ENCODE measurements around the gene GMPPB. TPM values are rescaled to one million over a fixed set of nuclear protein-coding genes. Genes with fewer than 3 reads are reported as not detected.
A peak's percentile ranks its signal among the peaks of the same experiment; 100 is the strongest.
"Not testable (repeated sequence)": the region's sequence is repeated elsewhere in the genome, so short reads cannot be mapped to it uniquely, and the experiment has no call there.

The GMPPB gene
- polyA plus RNA-seq, 3 donors, result 13.2 to 17.6 (median 17.3) TPM

DNA sequence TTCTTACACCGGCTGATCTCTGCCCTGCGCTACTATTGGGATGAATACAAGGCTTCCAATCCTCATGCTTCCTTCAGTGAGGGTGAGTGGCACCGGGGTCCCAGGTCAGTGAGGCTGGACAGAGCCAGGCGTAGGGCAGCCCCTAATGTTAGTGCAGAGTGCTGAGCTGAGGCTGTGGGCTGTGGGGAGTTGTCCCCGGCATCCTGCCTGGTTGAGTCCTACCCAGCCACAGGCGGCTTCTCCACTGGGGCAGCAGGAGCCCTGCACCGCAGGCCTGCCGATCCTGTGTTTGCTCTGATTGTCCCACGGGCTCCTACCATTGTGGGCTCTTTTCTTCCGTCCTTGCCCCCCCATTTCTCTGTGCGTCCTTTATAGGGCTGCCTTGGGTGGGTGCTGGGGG, 21.1 kb downstream of the GMPPB start:
- no peak for DNase-seq (ENCODE audit: extremely low read depth in 1 of 11, low read depth in 9 of 11, low spot score in 4 of 11)

DNA sequence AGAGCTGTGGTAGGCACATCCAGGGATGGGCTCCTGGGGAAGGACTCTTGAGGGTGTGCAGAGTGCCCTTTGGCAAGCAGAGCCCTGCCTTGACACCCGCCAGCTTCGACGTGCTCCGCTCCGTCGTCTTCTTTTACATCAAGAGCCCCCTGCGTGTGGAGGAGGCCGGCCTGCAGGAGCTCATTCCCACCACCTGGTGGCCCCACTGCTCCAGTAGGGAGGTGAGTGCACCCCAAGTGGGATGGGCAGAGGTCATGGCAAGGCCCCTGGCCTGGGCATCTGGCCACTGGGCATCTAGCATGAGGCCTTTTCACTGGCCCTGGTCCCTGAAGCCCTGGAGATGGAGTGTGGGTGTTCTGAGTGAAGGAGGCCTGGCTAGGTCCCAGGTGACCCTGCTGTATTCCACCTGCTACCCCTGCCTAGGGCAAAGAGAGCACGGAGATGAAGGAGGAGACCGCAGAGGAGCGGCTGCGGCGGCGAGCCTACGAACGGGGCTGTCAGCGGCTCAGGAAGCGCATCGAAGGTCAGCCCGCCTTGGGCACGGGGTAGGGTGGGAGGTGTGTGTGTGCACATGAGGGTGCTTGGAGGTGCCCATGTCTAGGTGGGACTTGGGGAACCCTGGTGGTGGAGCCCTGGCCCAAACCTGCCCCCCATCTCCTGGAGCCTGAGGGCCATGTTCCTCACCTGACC, 22.2 kb downstream of the GMPPB start:
- no peak for DNase-seq (ENCODE audit: extremely low read depth in 1 of 11, low read depth in 9 of 11, low spot score in 4 of 11)

DNA sequence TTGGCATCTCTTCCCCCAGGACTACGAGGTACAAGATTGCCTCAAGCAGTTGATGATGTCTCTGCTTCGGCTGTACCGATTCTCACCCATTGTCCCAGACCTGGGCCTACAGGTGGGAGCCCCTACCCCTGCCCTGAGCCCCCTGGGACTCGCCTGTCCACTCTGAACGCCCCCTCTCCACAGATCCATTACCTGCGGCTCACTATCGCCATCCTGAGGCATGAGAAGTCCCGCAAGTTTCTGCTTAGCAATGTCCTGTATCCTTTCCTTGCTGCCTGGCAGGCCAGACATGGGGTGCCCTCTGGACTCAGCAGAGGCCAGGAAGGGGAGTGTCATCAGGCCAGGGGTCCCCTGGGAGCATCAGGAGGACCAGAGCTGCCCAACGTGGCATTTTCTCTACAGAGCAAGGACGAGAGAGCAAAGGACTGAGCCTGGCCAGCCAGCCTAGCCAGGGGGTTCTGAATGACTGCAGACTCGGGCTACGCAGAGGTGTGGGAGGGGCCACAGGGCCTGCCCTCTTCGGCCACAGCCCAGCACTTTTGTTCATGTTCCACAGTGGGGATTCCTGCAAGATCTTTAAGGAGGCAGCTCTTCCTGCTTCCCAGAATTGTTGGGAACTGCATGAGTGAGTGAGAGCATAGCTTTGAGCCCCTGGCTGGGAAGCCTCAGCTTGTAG, 23.2 kb downstream of the GMPPB start:
- no peak for DNase-seq (ENCODE audit: extremely low read depth in 1 of 11, low read depth in 9 of 11, low spot score in 4 of 11)

DNA sequence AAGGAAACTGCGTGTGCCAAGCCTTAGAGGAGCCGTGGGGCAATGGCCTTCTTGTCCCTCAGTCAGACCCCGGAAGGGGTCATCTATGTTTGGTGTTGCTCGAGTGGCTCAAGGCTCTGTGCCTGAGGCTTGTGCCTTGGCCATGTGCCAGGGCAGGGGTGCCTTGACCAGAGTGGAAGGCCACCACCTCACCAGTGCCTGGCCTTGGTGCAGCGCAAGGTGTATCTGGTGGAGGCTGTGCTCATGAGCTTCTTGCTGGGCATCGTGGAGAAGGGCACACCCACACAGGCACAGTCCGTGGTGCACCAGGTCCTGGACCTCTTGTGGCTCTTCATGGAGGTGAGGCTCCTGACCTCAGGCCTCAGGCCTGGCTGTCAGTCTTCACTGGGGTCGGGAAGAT, 23.7 kb downstream of the GMPPB start:
- DNase-seq (ENCODE audit: extremely low read depth in 1 of 11, low read depth in 9 of 11, low spot score in 4 of 11), result no peak

DNA sequence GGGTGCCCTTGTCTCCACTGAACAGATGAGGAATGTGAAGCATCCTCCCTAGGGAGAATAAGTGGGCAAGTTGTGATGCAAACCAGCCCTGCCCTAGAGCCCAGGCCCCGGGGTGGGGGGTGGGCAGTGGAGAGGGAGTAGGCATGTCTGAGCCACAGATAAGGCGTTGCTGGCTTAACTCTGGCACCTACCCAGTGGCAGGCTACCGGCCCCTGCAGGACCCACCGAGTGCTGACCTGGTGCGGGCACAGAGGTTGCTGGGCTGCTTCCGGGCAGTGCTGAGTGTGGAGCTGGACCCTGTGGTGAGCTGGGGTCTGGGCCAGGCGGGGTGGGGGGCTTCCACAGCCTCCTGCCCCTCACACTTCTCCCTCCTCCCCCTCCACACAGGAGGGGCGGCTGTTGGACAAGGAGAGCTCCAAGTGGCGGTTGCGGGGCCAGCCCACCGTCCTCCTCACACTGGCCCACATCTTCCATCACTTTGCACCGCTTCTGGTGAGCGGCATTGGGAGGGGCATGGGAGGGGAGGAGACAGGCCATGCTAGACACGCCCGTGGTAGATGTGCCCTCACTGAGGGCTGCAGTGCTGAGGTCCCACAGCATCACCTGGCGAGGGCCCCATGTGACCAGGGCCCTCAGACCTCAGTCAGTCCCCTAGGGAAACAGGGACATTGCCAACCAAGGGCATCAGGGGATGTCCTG, 24.3 kb downstream of the GMPPB start:
- no peak for DNase-seq (ENCODE audit: extremely low read depth in 1 of 11, low read depth in 9 of 11, low spot score in 4 of 11)

DNA sequence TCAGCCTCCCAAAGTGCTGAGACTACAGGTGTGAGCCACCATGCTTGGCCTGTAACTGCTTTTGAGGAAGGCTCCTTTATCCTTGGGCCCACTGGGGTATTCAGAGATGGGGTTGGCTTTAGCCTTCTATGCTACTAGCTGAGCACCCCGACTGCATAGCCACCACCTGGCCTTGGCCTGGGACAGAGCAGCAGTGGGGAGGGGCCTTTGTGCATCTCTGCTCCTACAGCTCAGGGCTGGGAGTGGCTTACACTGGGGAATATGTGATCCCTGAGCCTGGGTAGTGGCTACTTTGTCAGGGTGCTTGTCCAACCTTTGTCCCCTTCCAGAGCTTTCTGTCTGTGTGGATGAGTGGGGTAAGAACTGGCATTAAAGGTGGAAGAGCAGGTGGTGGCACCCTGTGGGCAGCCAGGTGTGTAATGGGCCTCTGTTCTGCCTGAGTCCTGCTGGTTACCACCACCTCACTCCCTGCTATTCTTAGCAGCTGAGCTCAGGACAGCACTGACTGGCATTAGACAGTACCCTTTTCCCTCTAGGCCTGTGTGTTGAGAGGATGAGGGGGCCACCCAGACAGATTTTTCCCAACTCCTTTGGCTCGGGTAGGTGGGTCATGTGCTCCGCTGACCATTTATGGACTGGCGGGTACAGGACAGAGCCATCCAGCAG, 28.3 kb downstream of the GMPPB start:
- DNase-seq (ENCODE audit: extremely low read depth in 1 of 11, low read depth in 9 of 11, low spot score in 4 of 11), result not testable (repeated sequence)

DNA sequence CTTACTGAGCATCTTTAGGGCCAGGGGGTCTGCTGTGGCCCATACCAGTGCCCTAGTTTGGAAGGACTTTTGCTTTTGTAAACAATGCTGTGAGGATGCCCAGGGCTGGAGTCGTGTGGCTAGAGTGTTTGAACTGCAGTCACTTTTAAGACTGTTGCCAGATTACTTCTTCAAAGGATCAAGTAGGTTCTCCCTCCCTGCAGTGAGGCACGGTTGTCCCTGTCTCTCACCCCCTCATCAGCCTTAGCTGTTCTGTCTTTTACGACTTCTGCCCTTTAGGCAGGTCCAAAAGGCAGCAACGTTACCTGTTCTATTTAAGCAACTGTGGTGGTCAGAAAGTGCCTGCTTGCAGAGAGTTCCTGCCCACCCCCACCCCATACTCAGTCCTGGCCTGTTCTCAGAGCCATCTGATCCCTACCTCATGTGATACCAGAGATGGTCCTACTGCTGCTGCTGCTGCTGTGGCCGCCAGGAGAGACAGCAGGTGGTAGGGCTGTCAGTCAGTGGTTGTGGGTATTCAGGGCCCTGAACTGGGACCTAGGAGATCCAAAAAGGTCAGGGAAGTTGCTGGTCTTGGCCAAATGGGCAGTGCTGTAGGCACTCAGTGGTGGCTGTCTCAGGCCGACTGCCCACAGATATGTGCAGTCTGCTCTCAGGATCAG, 29.2 kb downstream of the GMPPB start:
- DNase-seq (ENCODE audit: extremely low read depth in 1 of 11, low read depth in 9 of 11, low spot score in 4 of 11), result not testable (repeated sequence)

DNA sequence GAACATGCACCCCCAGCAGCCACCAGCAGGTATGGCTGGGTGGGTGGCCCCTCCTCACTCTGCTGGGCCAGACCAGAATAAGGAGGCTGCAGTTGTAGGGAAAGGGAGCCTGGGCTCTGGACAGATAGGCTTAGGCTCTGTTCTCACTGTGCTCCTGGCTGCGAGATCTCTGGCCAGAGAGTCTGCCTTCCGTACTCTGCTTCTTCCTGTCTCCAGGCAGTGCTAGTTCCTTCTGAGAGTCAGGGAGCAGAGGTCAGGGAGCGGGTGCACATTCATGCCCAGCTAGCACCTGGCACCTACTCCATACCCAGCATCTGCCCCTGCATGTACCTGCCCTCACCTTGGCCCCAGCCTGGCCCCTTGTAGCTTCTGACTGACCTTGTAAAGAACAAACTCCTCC, 32.3 kb downstream of the GMPPB start:
- not testable (repeated sequence) for DNase-seq (ENCODE audit: extremely low read depth in 1 of 11, low read depth in 9 of 11, low spot score in 4 of 11)

DNA sequence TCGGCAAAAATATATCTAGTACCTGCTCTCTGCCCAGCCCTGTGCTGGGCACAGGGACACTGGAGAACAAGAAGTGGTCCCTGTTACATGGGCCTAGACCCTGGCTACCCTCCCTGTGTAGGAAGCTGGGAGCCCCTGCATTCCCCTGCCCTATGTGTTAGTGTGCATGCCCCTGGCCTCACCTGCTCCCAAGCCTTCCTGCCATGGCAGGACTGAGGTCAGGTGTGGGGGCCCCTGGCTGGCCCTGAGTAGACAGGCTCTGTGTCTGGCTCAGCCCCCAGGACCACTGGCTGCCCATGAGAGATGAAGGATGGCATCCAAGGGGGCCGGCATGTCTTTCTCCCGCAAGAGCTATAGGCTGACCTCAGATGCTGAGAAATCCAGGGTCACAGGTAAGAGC, 32.9 kb downstream of the GMPPB start:
- DNase-seq (ENCODE audit: extremely low read depth in 1 of 11, low read depth in 9 of 11, low spot score in 4 of 11), result not testable (repeated sequence)

DNA sequence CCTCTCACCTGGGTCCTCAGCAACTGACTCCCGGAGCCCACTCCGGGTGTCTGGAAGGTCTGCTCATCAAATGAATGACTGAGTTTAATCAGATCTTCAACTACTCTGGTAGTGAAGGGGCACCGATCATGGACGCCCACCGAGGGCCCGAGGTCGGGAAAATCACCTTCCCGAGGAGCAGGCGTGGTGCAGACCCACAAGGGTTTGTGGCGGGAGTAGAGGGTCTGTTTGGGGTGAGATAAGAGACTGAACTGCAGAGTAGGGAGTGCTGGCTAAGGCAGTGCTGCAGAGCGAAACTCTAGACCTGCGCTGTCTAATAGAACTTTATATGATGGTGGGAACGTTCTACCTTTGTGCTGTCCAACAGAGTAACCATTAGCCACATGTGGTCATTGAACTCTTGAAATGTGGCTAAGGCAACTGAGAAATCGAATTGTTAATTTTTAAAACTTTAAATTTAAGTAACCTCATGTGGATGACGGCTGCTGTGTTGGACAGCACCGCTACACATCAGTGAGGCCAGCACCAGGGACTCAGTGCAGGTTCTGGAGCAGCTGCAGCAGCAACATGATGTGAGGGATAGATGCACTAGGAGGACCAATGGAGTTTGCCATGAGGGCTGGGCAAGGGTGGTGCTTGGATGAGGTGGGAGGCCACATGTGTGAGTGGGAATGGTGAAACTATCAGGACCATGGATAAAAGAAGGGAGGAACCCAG, 33.7 kb downstream of the GMPPB start:
- DNase-seq (ENCODE audit: extremely low read depth in 1 of 11, low read depth in 9 of 11, low spot score in 4 of 11), result not testable (repeated sequence)

DNA sequence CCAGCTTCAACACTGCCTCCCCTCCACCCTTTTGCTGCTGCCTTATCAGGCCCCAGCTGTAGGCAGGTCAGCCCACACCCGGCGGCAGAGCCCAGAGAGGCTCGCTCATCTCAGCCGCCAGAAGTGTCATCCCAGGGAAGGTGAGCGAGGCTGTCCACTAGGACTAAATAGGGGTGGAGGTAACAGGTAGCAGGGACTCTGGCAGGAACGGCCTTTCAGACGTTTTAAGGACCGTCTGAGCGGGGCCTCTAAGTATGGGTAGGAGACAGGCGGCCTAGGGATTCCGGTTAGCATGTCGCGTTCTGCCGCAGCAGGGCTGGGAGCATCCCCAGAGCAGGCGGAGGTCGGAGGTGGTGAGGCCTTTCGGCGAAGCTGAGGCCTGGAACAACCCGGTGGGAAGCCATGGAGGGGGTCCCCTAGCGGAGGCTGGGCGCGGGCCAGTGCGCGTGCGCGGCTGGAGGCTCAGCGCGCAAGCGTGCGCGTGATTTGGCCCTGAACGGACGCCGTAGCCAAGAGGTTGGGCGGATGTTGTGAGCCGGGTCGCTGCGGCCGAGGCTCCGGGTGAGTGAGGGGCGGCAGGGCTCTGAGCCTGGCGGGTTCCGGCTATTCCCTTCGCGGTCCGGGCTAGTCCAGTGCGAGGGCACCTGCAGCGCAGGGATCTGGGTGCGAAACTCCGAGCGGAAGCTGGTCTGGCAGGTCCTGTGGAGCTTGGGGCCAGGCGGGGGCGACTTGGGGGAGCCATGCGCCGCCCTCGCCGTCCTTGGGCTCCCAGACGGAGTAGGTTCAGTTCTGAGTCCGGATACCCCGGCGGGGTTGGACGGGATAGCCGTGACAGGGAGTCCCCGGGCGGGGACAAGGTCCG, 34.5 kb downstream of the GMPPB start, which contains the start of the genes MST1 and RNF123:
Gene MST1 (minus strand): TSS at position 429 of the 862 bp plus-strand sequence. CDS start 783 bp downstream, outside the sequence.
Gene RNF123 (plus strand): TSS at position 512 of the 862 bp plus-strand sequence. CDS start 1,609 bp downstream, outside the sequence.
- peak; percentile 78 to 94 (median 91) for DNase-seq (ENCODE audit: extremely low read depth in 1 of 11, low read depth in 9 of 11, low spot score in 4 of 11)

DNA sequence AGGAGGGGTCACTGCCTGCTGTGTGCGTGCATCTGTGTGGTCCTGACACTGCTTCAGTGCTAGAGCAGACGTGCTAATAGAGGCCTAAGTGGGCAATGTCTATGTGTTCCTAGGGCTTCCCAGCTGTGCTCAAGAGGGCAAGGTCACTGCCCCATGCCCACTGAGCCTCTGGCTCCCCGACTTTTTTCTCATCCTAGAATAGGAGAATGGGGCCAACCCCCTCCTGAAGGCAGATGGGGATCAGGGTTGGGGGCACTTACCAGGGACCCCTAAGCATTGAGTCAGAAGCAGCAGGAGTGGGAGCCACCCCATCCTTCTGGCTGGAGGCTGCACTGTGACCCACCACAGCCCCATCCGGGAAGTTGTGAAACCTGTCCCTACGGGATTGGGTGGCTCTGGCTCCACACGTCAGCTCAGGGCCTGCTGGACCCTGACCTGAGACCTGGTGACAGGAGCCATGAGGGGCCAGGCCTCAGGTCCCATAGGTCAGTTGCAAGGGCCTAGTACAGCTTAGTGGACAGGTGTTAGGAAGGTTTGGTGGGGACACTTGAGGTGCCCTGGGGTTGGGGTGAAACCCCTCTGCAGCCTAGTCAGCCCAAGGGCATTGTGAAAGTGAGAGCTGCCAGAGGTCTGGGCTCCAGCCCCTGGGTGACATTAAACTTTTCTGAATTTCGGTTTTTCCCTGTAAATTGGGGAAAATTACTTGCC, 35.3 kb downstream of the GMPPB start:
- DNase-seq (ENCODE audit: extremely low read depth in 1 of 11, low read depth in 9 of 11, low spot score in 4 of 11), result not testable (repeated sequence)

DNA sequence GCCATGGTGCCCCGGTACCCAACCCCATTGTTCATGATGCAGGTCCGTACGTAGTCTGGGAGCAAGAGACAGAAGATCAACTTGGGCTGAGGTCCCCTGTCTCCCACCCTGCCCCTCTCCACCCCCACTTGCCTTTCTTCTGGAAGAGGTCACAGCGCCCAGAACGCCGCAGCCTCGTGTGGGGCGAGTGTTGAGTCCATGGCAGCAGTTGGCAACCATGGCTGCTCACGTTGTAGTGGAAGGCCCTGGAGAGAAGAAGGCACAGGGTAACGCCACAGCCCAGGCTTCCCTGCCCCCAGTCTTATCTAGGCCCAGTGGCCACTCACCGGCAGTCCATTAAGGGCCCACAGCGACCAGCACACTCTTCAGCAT, 36.3 kb downstream of the GMPPB start:
- DNase-seq (ENCODE audit: extremely low read depth in 1 of 11, low read depth in 9 of 11, low spot score in 4 of 11), result not testable (repeated sequence)

DNA sequence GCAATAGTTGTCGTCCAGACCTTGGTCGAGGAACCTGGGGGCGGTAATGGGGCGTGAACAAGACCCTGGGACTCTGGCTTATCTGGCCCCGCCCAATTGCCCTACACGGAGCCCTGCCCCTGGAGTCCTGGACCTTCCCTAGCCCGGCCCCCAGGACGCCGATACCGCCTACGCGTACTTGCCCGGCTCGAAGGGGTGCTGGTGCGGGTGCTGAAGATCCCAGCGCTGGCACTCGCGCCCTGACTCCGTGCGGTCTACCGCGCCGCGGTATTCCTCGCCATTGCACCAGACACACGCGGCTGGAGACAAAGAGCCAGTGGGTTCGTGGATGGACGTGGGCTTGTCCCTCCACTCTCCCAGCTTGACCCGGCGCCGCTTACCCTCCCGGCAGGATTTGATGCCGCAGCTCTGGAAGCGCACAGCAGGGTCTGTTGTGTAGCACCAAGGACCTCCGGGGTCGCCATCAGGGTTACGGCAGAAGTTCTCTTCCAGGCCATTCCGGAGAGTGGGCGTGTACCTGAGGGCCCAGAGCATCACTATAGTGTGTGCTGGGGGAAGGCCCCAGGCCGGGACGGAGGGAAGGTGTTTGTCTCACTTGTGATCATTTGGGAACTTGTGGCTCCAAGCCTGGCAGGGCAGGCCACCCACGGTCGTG, 36.9 kb downstream of the GMPPB start:
- DNase-seq (ENCODE audit: extremely low read depth in 1 of 11, low read depth in 9 of 11, low spot score in 4 of 11), result peak in 4 of 11 donors; percentile 58 to 77 (median 68)

DNA sequence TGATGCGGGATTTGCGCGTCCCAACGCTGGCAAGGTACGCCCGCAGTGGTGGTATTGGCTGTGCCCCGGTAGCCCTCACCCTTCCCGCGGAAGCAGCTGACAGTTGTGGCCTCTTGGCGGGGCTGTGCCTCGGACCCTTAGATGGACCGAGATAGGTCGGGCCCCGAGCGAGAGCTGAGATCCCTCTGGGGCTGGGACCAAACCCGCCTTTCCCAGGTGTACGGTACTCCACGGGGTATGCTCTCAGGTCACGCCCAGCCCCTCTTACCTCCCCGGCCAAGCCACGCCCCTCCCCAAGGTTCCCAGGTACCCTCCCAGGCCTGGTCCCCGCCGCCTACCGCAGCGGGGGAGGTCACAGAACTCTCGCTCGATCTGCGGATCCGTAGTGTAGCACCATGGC, 37.4 kb downstream of the GMPPB start:
- DNase-seq (ENCODE audit: extremely low read depth in 1 of 11, low read depth in 9 of 11, low spot score in 4 of 11), result not testable (repeated sequence)

DNA sequence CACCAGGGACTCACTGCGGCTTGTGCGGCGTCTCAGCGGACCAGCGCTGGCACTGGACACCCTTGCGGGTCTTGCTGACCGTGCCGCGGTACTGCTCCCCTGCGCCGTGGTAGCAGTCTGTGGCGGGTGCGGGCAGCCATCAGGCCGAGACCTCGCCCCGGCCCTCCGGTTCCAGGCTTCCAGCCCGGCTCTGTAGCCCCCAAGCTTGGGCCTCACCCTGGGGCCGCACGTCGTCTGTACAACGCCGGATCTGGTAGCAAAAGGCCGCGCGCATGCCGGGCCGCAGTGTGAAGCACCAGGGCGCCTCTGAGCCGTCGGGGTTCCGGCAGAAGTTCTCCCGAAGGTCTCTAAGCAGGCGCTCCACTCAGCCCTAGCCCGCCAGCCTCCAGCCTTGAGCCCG, 37.9 kb downstream of the GMPPB start:
- DNase-seq (ENCODE audit: extremely low read depth in 1 of 11, low read depth in 9 of 11, low spot score in 4 of 11), result not testable (repeated sequence)

Measured in renal cortex interstitium (tissue), 11 donors.